GM12878 (cell line): Measurements from ENCODE around the gene PSMB7. TPM values are rescaled to one million over a fixed set of nuclear protein-coding genes. Genes with fewer than 3 reads are reported as not detected.

ENCODE experiments used
- ATAC-seq: fragments of 200-7000 bp; cut with Tn5 transposase; 3 replicates; pipeline ENCODE4 v1.9.1; 2020; ENCODE audit warnings: mild to moderate bottlenecking, moderate library complexity
- BruUV-seq: library from RNA; stranded (reverse); fragments of 400-500 nt; replicated peaks from 2 replicates; lab custom pipeline; 2021; lab: Mats Ljungman, UMichigan
- CTCF ChIA-PET: fragments of 300-600 bp; sonication (Branson Sonifier 250); formaldehyde crosslinking; extraction: SDS; loops from one replicate; lab custom pipeline; 2021; ENCODE audit warnings: inconsistent platforms; lab: Yijun Ruan, JAX
- POLR2A ChIA-PET: fragments of 350-600 bp; formaldehyde crosslinking; extraction: SDS; loops from one replicate; lab custom pipeline; 2021; ENCODE audit warnings: inconsistent platforms; lab: Charles Lee
- RAD21 ChIA-PET: fragments of 300-600 bp; sonication (Branson Sonifier 250); formaldehyde crosslinking; loops from one replicate; lab custom pipeline; 2023; ENCODE audit warnings: antibody characterized with exemption; ENCODE audit not compliant: unreplicated experiment; lab: Charles Lee
- SMC1A ChIA-PET: fragments of 300-600 bp; sonication (Branson Sonifier 250); formaldehyde crosslinking; loops from one replicate; lab custom pipeline; 2023; ENCODE audit not compliant: unreplicated experiment, uncharacterized antibody; lab: Charles Lee
- DNase-seq: peaks from one replicate; pipeline ENCODE4 v3.0.0-alpha.2; 2011; ENCODE audit warnings: low read depth, low spot score
- FAIRE-seq: peaks from 3 replicates; lab custom pipeline; 2011; peaks lifted over from hg19 to GRCh38; lab: Jason Lieb, UNC
- H2AFZ ChIP-seq: 2 replicates; pipeline ENCODE4 v1.6.0; 2011; ENCODE audit warnings: low read depth, low read length, control low read depth; ENCODE audit not compliant: control insufficient read depth
- H3K27ac ChIP-seq: 2 replicates; pipeline ENCODE4 v1.5.1; 2011; ENCODE audit warnings: control low read depth; ENCODE audit not compliant: control insufficient read depth, insufficient read depth
- H3K27me3 ChIP-seq, 2 experiments: replicated peaks in 1 of 2; 2 replicates each; pipeline versions ENCODE4 v1.6.0 to v1.6.1; 2011; ENCODE audit warnings: low read length in 1 of 2; ENCODE audit not compliant: control insufficient read depth in 2 of 2, insufficient read depth in 2 of 2
- H3K36me3 ChIP-seq, 2 experiments: 2 replicates each; pipeline ENCODE4 v1.5.1; 2011; ENCODE audit warnings: low read length in 1 of 2; ENCODE audit not compliant: control insufficient read depth in 2 of 2, insufficient read depth in 2 of 2
- H3K4me1 ChIP-seq: 2 replicates; pipeline ENCODE4 v1.6.1; 2011; ENCODE audit warnings: mild to moderate bottlenecking, low read length, moderate library complexity, mixed read lengths; ENCODE audit not compliant: control insufficient read depth, insufficient read depth
- H3K4me2 ChIP-seq: 2 replicates; pipeline ENCODE4 v1.6.0; 2011; ENCODE audit warnings: control low read depth; ENCODE audit not compliant: control insufficient read depth, insufficient read depth
- H3K4me3 ChIP-seq: fragments of 200-600 bp; sonication (generic); 2 replicates; pipeline ENCODE4 v1.5.1; 2016
- H3K79me2 ChIP-seq: 2 replicates; pipeline ENCODE4 v1.6.0; 2011; ENCODE audit warnings: low read length; ENCODE audit not compliant: control insufficient read depth, insufficient read depth
- H3K9ac ChIP-seq: 2 replicates; pipeline ENCODE4 v1.8.0; 2011; ENCODE audit warnings: low read length, control low read depth, mixed read lengths; ENCODE audit not compliant: control insufficient read depth, insufficient read depth
- H3K9me3 ChIP-seq: replicated peaks from 3 replicates; pipeline ENCODE4 v1.5.1; 2011; ENCODE audit warnings: mild to moderate bottlenecking, low read length; ENCODE audit not compliant: control insufficient read depth, insufficient read depth
- H4K20me1 ChIP-seq: 2 replicates; pipeline ENCODE4 v1.6.0; 2011; ENCODE audit not compliant: control insufficient read depth, insufficient read depth
- BCLAF1 ChIP-seq: fragments of 450-650 bp; IDR thresholded peaks from 2 replicates; pipeline ENCODE4 v1.6.1; 2017; ENCODE audit warnings: antibody characterized with exemption, mild to moderate bottlenecking, moderate library complexity
- BMI1 ChIP-seq: fragments of 450-650 bp; IDR thresholded peaks from 2 replicates; pipeline ENCODE4 v1.6.1; 2016; ENCODE audit warnings: mild to moderate bottlenecking, moderate library complexity, borderline replicate concordance
- HSF1 ChIP-seq: fragments of 150-350 bp; IDR thresholded peaks from 2 replicates; pipeline ENCODE4 v1.6.1; 2014; ENCODE audit warnings: mild to moderate bottlenecking, low read depth, low read length
- MLLT1 ChIP-seq: fragments of 450-650 bp; IDR thresholded peaks from 2 replicates; pipeline ENCODE4 v1.6.1; 2016; ENCODE audit warnings: mild to moderate bottlenecking
- MTA3 ChIP-seq: IDR thresholded peaks from 2 replicates; pipeline ENCODE4 v1.6.1; 2012; ENCODE audit warnings: low read length, inconsistent platforms, borderline replicate concordance
- RELB ChIP-seq: fragments of 450-650 bp; IDR thresholded peaks from 2 replicates; pipeline ENCODE4 v1.6.1; 2017; ENCODE audit warnings: low read depth, mild to moderate bottlenecking, moderate library complexity
- TCF3 ChIP-seq: IDR thresholded peaks from 2 replicates; pipeline ENCODE4 v1.6.1; 2012; ENCODE audit warnings: low read depth, mild to moderate bottlenecking, low read length, borderline replicate concordance; ENCODE audit not compliant: insufficient read depth
- USF2 ChIP-seq: IDR thresholded peaks from 2 replicates; pipeline ENCODE4 v1.6.1; 2011; ENCODE audit warnings: low read depth, low read length, improper control_type of control experiment, borderline replicate concordance
- ZNF687 ChIP-seq: fragments of 450-650 bp; IDR thresholded peaks from 2 replicates; pipeline ENCODE4 v1.6.1; 2017; ENCODE audit warnings: mild to moderate bottlenecking, moderate library complexity
- WGBS: methylation state at CpG from one replicate; pipeline ENCODE4 v1.1.6; 2016; ENCODE audit warnings: low lambda C conversion rate; ENCODE audit not compliant: insufficient replicate concordance, insufficient coverage; ENCODE audit errors: missing lambda C conversion rate; 5-methylcytosine and 5-hydroxymethylcytosine counted together
- in situ Hi-C: fragments of 300-500 bp; cut with MboI; formaldehyde crosslinking; loops from 9 replicates; pipeline ENCODE4 v1.14.3; 2018; ENCODE audit warnings: mixed read lengths
- intact Hi-C: fragments of 100-400 bp; cut with micrococcal nuclease; formaldehyde crosslinking; loops from one replicate; pipeline ENCODE4 v1.14.2; 2022; ENCODE audit not compliant: unreplicated experiment
- polyA plus RNA-seq, 11 experiments: library from polyadenylated mRNA; depleted of rRNA in 4 of 11; unstranded in 6 of 11; stranded (reverse) in 5 of 11; fragments of >200 nt; fragmentation: Nextera tagmentation in 4 of 11; fragmentation: Illumina TruSeq in 1 of 11; extraction: Ambion mirVana in 4 of 11; extraction: Trizol in 1 of 11; gene quantifications; 1 replicate in 1 of 11; 2 replicates in 10 of 11; pipeline versions ENCODE4 v1.2.1 to v1.2.3, GENCODE V29; 2011 to 2016; ENCODE audit warnings: inconsistent platforms in 2 of 11, missing spikeins in 2 of 11, low read depth in 1 of 11
- total RNA-seq, 4 experiments: library from RNA; depleted of rRNA in 3 of 4; stranded (reverse); fragments of >200 nt in 3 of 4; fragmentation: Illumina TruSeq in 1 of 4; extraction: Trizol in 1 of 4; gene quantifications; 2 replicates each; pipeline versions ENCODE4 v1.2.1 to v1.2.3, GENCODE V29; 2013 to 2021

Gene PSMB7
- total and polyA plus RNA-seq, 10 of the 15 experiments (the other 5 are each of a cell fraction or from before 2014, with no cell fraction given): 174 to 564 (median 268) TPM

- H2AFZ ChIP-seq: no peak overlapping the region
- ATAC-seq (no peak), FAIRE-seq (no peak), DNase-seq (no peak)
- H3K9me3 ChIP-seq: peaks cover 3% of the 10 kb centered on the region; the same call in 1 of the 3 replicates
- H3K36me3 ChIP-seq: peaks cover 1 to 9% of the 10 kb centered on the region in 2 experiments; a peak in 1 of 4 replicates
- H3K4me3 ChIP-seq: peak overlapping the region; percentile 90
- POLR2A ChIA-PET: interaction anchor here (1.0 kb wide), 1 partner anchor 356 kb away, joined by 4 read pairs; no protein-coding TSS in a partner anchor
- peak overlapping the region; percentile 72 for H3K9ac ChIP-seq
- peak overlapping the region; percentile 73 for H3K4me2 ChIP-seq
- in situ Hi-C loops: no loop called here
- RAD21 ChIA-PET: interaction anchor here (0.6 to 0.7 kb wide), 2 partner anchors 110 to 122 kb away, joined by 3 read pairs; no protein-coding TSS in a partner anchor
- 17% methylated on average over 13 of the region's 13 CpGs for WGBS
- H3K27ac ChIP-seq: peak overlapping the region; percentile 54
- CTCF ChIA-PET: interaction anchor here (0.7 to 1.3 kb wide), 4 partner anchors 12 to 130 kb away, joined by 3 read pairs; no protein-coding TSS in a partner anchor
- peaks cover 19% of the 10 kb centered on the region for H3K79me2 ChIP-seq
- no peaks in the 10 kb centered on the region for H4K20me1 ChIP-seq
- peaks cover 5% of the 10 kb centered on the region for H3K4me1 ChIP-seq
- SMC1A ChIA-PET: interaction anchor here (0.7 to 1.5 kb wide), 4 partner anchors 13 to 109 kb away, joined by 3 to 4 read pairs (median 3); no protein-coding TSS in a partner anchor
- no peaks in the 10 kb centered on the region for H3K27me3 ChIP-seq
- no TSS peak for BruUV-seq
- intact Hi-C loops: loop anchor here (5.0 kb wide), 3 partner anchors 68 to 353 kb away; no protein-coding TSS in a partner anchor
- TF ChIP-seq USF2: no peak
- TF ChIP-seq RELB: no peak
- TF ChIP-seq ZNF687: no peak
- no peak for TF ChIP-seq TCF3
- TF ChIP-seq BMI1: no peak
- TF ChIP-seq MTA3: no peak
- TF ChIP-seq BCLAF1: no peak
- TF ChIP-seq HSF1: no peak
- TF ChIP-seq MLLT1: no peak
These were observed 630 bp downstream of the PSMB7 start for GRCh38 chr9:124414612-124415011.
